Measurements from ENCODE around the gene TRIOBP. TPM values are rescaled to one million over a fixed set of nuclear protein-coding genes. Genes with fewer than 3 reads are reported as not detected.
"Not testable (repeated sequence)": the region's sequence is repeated elsewhere in the genome, so short reads cannot be mapped to it uniquely, and the experiment has no call there.

TRIOBP gene
- total and polyA plus RNA-seq, 12 donors = 34.7 to 115 (median 82.4) TPM

GRCh38 chr22:37650463-37651136 lies 46.2 kb upstream of the TRIOBP start:
- DNase-seq = no peak
- TF ChIP-seq, protein P1, sequence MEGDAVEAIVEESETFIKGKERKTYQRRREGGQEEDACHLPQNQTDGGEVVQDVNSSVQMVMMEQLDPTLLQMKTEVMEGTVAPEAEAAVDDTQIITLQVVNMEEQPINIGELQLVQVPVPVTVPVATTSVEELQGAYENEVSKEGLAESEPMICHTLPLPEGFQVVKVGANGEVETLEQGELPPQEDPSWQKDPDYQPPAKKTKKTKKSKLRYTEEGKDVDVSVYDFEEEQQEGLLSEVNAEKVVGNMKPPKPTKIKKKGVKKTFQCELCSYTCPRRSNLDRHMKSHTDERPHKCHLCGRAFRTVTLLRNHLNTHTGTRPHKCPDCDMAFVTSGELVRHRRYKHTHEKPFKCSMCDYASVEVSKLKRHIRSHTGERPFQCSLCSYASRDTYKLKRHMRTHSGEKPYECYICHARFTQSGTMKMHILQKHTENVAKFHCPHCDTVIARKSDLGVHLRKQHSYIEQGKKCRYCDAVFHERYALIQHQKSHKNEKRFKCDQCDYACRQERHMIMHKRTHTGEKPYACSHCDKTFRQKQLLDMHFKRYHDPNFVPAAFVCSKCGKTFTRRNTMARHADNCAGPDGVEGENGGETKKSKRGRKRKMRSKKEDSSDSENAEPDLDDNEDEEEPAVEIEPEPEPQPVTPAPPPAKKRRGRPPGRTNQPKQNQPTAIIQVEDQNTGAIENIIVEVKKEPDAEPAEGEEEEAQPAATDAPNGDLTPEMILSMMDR (IDR thresholded peaks at IDR 0.05) = no peak
- intact Hi-C loops (cut with DNase I) = no loop called here
- H3K4me3 ChIP-seq = no peak overlapping the region
- no peaks in the 10 kb centered on the region for H3K27me3 ChIP-seq
- ATAC-seq = no peak
- 94% methylated on average over 17 of the region's 17 CpGs for WGBS, 2 donors
- H3K4me1 ChIP-seq = peaks cover 0 to 3% (median 0%) of the 10 kb centered on the region in 9 donors
- H3K27ac ChIP-seq = no peak overlapping the region
- peaks cover 0 to 94% (median 0%) of the 10 kb centered on the region in 9 donors for H3K36me3 ChIP-seq
- no peaks in the 10 kb centered on the region for H3K9me3 ChIP-seq

- H3K27me3 ChIP-seq = no peaks in the 10 kb centered on the region
- ATAC-seq = no peak
- H3K9me3 ChIP-seq = no peaks in the 10 kb centered on the region
- TF ChIP-seq, protein P1 (IDR thresholded peaks at IDR 0.05) = no peak
- H3K27ac ChIP-seq = peak overlapping the region in 3 of 10 donors; percentile 49 to 62 (median 52)
- no peak for DNase-seq
- WGBS, 2 donors = 75 to 84% methylated on average over 14 of the region's 14 CpGs
- H3K36me3 ChIP-seq = peaks cover 0 to 53% (median 0%) of the 10 kb centered on the region in 9 donors
- H3K4me1 ChIP-seq = peaks cover 4 to 30% (median 15%) of the 10 kb centered on the region in 9 donors
- intact Hi-C loops (cut with DNase I) = no loop called here
- no peak overlapping the region for H3K4me3 ChIP-seq
Observed at GRCh38 chr22:37654563-37655251, 42.1 kb upstream of the TRIOBP start.

DNA sequence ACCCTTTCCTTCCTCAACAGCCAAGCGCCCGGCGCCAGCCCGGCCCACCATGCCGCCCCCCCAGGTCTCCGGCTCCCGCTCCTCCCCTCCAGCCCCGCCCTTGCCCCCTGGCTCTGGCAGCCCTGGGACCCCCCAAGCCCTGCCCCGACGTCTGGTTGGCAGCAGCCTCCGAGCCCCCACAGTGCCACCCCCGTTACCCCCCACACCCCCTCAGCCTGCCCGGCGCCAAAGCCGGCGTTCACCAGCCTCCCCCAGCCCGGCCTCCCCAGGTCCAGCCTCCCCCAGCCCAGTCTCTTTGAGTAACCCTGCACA lies 41.6 kb upstream of the TRIOBP start:
- no peaks in the 10 kb centered on the region for H3K9me3 ChIP-seq
- peaks cover 0 to 48% (median 0%) of the 10 kb centered on the region in 9 donors for H3K36me3 ChIP-seq
- H3K27ac ChIP-seq = peak overlapping the region in 6 of 10 donors; percentile 31 to 62 (median 51)
- H3K27me3 ChIP-seq = no peaks in the 10 kb centered on the region
- TF ChIP-seq, protein P1 (IDR thresholded peaks at IDR 0.05) = no peak
- intact Hi-C loops (cut with DNase I) = no loop called here
- WGBS, 2 donors = 74 to 86% methylated on average over 17 of the region's 17 CpGs
- no peak overlapping the region for H3K4me3 ChIP-seq
- no peak for DNase-seq
- H3K4me1 ChIP-seq = peaks cover 8 to 35% (median 20%) of the 10 kb centered on the region in 9 donors
- ATAC-seq = no peak

DNA sequence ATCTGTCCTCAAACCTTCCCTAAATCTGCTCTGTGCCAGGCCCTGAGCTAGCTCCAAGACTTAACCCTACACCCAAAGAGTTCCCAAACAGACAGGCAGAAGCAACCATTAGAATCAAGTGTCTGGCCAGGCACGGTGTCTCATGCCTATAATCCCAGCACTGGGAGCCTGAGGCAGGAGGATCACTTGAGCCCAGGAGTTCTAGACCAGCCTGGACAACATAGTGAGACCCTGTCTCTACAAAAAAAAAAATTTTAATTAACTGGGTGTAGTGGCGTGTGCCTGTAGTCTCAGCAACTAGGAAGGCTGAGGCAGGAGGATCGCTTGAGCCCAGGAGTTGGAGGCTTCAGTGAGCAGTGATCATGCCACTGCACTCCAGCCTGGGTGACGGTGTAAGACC lies 40.3 kb upstream of the TRIOBP start:
- ATAC-seq; H3K9me3 ChIP-seq; intact Hi-C loops (cut with DNase I); H3K27me3 ChIP-seq; H3K4me3 ChIP-seq; DNase-seq: not testable (repeated sequence)
- Histone ChIP-seq H3K36me3 (peaks cover 0 to 34% (median 0%) of the 10 kb centered on the region in 9 donors), H3K4me1 (peaks cover 8 to 49% (median 33%) of the 10 kb centered on the region in 9 donors), H3K27ac (peak overlapping the region in 5 of 10 donors; percentile 39 to 62 (median 52))
- WGBS, 2 donors = 94 to 96% methylated on average over 4 of the region's 4 CpGs
